Jurkat, Clone E6-1 (cell line): ENCODE data around the gene MAP3K5.

Experiments
- DNase-seq: peaks from one replicate; pipeline ENCODE4 v3.0.0-alpha.2; 2011; ENCODE audit warnings: low read depth, low spot score
- H3K4me3 ChIP-seq: 2 replicates; pipeline ENCODE4 v1.5.1; 2011; ENCODE audit warnings: mild to moderate bottlenecking, low read length, control low read depth, moderate library complexity

MAP3K5 gene

GRCh38 chr6:136539967-136540652, 252.2 kb downstream of the MAP3K5 start:
- DNase-seq: no peak
- no peak overlapping the region for H3K4me3 ChIP-seq

GRCh38 chr6:136538836-136539235, 253.4 kb downstream of the MAP3K5 start:
- DNase-seq: no peak
- no peak overlapping the region for H3K4me3 ChIP-seq

GRCh38 chr6:136535880-136536650, 256.2 kb downstream of the MAP3K5 start:
- no peak for DNase-seq
- H3K4me3 ChIP-seq: no peak overlapping the region

- no peak for DNase-seq
- H3K4me3 ChIP-seq: no peak overlapping the region
Observed at GRCh38 chr6:136535017-136535765, 257.1 kb downstream of the MAP3K5 start.

- DNase-seq: no peak
- H3K4me3 ChIP-seq: no peak overlapping the region
Observed at GRCh38 chr6:136534268-136534667, 258.0 kb downstream of the MAP3K5 start.

DNA sequence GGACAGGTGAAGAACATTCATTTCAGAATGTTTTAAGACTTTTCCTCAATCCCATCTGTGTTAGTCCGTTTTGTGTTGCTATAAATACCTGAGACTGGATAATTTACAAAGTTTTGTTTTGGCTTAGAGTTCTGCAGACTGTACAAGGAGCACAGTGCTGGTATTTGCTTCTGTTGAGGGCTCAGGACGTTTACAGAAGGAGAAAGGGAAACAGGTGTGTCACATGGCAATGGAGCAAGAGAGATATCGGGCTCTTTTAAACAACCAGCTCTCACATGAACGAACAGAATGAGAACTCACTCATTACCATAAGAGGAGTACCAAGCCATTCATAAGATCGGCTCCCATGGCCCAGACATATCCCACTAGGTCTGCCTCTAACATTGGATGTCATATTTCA, 258.8 kb downstream of the MAP3K5 start:
- DNase-seq: no peak
- no peak overlapping the region for H3K4me3 ChIP-seq

DNA sequence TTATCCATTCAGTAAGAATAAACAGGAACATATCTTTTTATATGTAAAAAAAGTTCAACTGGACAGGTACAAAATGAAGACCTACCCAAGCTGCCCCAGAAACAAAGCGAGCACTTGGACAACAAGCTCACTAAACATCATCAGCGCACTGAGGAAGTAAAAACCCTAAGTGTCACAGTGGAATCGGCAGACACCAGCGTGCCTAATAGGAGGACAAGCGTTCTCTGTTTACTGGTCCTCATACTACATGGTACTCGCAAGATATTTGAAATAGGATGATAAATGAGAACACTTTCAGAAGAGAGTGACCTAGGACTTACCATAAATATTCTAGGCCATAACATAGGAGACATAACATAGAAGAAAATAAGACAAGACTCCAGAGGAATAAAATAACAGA, 260.2 kb downstream of the MAP3K5 start:
- no peak overlapping the region for H3K4me3 ChIP-seq
- no peak for DNase-seq

- H3K4me3 ChIP-seq: no peak overlapping the region
- no peak for DNase-seq
Observed at GRCh38 chr6:136529710-136530109, 262.6 kb downstream of the MAP3K5 start.

GRCh38 chr6:136528477-136528876, 263.8 kb downstream of the MAP3K5 start:
- no peak for DNase-seq
- H3K4me3 ChIP-seq: no peak overlapping the region

DNA sequence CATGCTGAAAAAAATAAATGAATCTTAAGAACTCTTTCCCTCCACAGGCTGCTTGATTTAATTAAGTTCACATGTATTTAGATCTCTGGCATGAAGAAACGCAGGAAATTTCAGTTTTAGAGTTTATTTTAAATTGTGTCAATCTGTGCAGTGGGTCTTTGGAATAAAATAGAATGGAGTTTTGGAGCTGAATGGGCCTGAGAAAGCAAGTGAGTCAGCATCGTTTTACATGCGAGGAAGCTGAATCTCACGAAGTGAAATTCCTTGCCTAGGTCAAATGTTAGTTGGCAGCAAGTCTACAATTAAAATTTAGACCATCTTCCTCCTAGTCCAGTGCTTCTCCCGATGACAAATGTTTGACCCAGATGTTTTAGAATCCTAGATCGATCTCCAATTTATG, 264.4 kb downstream of the MAP3K5 start:
- DNase-seq: no peak

GRCh38 chr6:136526937-136527336, 265.3 kb downstream of the MAP3K5 start:
- H3K4me3 ChIP-seq: no peak overlapping the region
- DNase-seq: no peak

More for the DNA sequence above, 264.4 kb downstream of the MAP3K5 start:
- no peak overlapping the region for H3K4me3 ChIP-seq

DNA sequence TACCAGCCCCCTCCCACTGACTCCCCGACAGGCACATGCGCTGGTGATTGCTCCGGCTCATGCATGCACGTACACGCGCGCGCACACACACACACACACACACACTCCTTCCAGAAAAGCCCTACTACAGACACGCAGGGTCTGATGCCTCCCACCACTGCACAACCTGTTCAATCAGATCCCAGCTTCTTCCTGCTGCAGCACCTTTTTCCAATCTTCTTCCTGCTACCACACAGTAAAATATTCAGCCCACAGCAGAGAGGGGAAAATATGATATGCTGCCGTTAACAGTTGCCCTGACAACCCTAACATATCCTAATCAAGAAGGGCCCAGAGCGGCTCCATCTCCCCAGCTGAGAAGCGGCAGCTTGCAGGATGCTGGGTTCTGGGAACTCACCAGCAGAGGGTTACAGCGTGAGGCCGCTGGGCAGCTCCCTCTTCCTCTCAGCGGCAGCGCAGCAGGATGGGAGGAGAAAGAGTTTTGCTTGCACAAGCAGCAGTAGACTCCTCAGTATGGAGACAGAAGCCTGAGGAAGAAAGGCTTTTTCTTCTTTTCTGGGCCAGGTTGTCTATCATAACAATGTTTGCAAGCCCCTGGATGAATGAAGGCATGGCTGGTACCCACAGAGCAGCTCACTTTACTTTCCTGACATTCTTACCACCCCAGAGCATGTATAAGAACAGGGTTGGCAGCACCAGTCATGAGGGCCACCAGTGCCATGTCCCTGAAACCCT, 265.9 kb downstream of the MAP3K5 start:
- peak; percentile 15 for DNase-seq
- H3K4me3 ChIP-seq: no peak overlapping the region

GRCh38 chr6:136525586-136526195, 266.6 kb downstream of the MAP3K5 start:
- DNase-seq: no peak
- no peak overlapping the region for H3K4me3 ChIP-seq

GRCh38 chr6:136524936-136525413, 267.3 kb downstream of the MAP3K5 start:
- H3K4me3 ChIP-seq: no peak overlapping the region
- no peak for DNase-seq

DNA sequence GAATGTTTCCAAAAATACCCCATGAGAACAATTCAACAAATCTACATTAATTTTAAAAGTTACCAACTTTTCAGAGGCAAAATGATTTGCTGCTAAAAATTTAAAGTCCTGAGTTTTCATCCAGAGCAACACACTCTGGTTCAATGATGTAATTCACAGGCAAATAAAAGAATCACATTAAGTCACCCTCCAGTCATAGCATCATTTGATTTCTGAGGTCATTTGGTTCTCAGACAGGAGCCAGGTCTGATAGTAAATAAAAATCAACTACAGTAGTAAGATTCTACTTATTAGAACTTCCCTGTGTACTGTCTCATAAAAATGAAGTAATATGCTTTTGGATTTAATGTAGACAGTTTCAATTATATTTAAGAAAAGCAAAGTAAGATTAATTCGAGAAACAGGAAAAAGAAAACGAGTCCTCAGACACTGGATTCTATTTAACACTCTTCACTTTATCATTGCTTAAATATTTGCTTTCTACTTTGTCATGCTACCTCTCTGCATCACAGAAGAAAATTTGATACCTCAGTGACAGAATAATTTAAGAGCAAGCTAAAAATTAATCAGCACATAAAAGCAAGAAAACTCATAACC, 267.8 kb downstream of the MAP3K5 start:
- no peak overlapping the region for H3K4me3 ChIP-seq

DNA sequence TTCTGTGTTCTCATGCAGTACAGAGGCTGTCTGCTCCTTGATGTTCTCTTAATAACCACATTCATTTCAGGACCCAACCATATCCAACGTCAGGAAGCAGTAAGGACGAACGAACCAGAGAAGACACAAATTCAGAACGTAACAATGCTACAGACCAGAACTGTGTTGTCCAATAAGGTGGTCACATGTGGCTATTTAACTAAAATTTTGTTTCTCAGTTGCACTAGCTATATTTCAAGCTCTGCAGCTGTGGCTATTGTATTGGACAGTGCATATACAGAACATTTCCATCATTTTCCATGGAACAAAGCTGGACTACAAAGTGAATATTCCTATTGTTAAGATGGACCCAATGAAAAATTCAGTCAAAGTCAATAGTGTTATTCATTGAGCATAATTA, 269.1 kb downstream of the MAP3K5 start:
- no peak for DNase-seq
- no peak overlapping the region for H3K4me3 ChIP-seq

More for the DNA sequence above, 267.8 kb downstream of the MAP3K5 start:
- DNase-seq: no peak

- H3K4me3 ChIP-seq: no peak overlapping the region
- DNase-seq: no peak
Observed at GRCh38 chr6:136522636-136523035, 269.6 kb downstream of the MAP3K5 start.

- no peak overlapping the region for H3K4me3 ChIP-seq
- DNase-seq: no peak
Observed at GRCh38 chr6:136521911-136522310, 270.4 kb downstream of the MAP3K5 start.
